Inflammatory macrophage (primary cell): ENCODE results near the gene ABCC8.

Source experiments
- DNase-seq, 2 donors: peaks; one replicate each; pipeline ENCODE4 v3.0.0-alpha.2; 2020 to 2022

The ABCC8 gene

DNA sequence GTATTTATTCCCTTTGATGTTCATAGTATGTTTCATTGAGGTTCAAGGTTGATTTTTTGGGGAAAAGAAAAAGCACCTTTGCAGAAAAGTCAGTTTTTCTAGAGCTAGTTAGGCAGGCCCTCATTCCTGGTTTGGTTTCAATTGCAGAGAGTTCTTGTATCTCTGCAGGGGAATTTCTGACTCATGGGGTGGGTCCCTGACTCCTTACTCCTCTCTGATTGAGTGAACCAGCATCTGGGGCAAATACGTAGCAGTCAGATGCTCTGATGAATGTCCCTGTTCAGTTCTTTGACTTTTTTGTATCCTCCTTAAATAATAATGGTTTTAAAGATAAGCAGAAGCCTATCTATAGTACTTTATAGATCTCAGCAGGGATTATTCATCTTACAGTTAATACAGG lies 132.7 kb downstream of the ABCC8 start:
- no peak for DNase-seq

- no peak for DNase-seq
Observed at GRCh38 chr11:17343257-17343656, 133.4 kb downstream of the ABCC8 start.
